ENCODE data around the gene LRRC37A2.
"Not testable (repeated sequence)": the region's sequence is repeated elsewhere in the genome, so short reads cannot be mapped to it uniquely, and the experiment has no call there.

DNA sequence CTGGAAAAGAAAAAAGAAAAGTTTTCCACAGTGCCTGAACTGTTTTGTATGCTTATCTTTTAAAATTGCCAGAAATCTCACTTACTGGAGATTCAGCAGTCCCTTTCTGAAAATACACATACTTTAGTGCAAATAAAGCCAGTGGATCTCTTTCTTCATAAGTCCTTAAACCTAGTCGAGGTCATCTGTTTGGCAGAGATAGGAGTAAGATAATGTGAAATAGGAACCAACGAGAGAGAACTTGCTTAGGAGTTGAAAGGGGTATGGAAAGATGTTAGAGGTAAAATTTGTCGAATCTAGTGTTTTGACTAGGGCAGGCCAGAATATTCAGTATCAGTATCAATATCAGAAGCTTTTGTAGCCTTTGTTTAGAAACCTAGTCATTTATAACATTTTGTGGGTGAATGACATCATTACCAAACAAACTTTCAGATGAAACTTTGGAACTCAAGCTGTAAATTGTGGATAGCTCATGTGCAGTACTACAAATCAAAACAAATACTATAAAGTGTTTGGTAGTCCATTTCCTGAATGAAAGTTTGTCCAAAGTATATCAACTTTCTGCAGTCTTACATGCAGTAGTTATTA, 86.2 kb downstream of the LRRC37A2 start:
- TF ChIP-seq, protein P1, sequence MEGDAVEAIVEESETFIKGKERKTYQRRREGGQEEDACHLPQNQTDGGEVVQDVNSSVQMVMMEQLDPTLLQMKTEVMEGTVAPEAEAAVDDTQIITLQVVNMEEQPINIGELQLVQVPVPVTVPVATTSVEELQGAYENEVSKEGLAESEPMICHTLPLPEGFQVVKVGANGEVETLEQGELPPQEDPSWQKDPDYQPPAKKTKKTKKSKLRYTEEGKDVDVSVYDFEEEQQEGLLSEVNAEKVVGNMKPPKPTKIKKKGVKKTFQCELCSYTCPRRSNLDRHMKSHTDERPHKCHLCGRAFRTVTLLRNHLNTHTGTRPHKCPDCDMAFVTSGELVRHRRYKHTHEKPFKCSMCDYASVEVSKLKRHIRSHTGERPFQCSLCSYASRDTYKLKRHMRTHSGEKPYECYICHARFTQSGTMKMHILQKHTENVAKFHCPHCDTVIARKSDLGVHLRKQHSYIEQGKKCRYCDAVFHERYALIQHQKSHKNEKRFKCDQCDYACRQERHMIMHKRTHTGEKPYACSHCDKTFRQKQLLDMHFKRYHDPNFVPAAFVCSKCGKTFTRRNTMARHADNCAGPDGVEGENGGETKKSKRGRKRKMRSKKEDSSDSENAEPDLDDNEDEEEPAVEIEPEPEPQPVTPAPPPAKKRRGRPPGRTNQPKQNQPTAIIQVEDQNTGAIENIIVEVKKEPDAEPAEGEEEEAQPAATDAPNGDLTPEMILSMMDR (IDR thresholded peaks at IDR 0.05), result not testable (repeated sequence)
- not testable (repeated sequence) for TF ChIP-seq POLR2A (IDR thresholded peaks at IDR 0.05)
